ENCODE data around the gene ELP2. TPM values are rescaled to one million over a fixed set of nuclear protein-coding genes. Genes with fewer than 3 reads are reported as not detected.

ELP2 gene
- total and polyA plus RNA-seq, 2 donors (not counting 3 experiments of a cell fraction or from before 2014, with no cell fraction given): 37.8 to 90.5 TPM

- Histone ChIP-seq H3K4me1 (ENCODE audit: control insufficient read depth, extremely low read depth, insufficient read depth, low read length) (peaks cover 4% of the 10 kb centered on the region), H4K20me1 (replicated peaks; ENCODE audit: control insufficient read depth, extremely low read depth, insufficient read depth, low read length) (no peaks in the 10 kb centered on the region), H3K4me3 (replicated peaks in 1 of 3; ENCODE audit: insufficient read depth in 1 of 3, low read depth in 1 of 3, low read length in 3 of 3) (no peak overlapping the region), H3K9ac (replicated peaks; ENCODE audit: extremely low read depth, insufficient read depth, low read length) (no peak overlapping the region), H3K36me3 (ENCODE audit: control insufficient read depth in 2 of 2, extremely low read depth in 1 of 2, insufficient read depth in 2 of 2, low read length in 2 of 2) (no peaks in the 10 kb centered on the region), H3K9me1 (replicated peaks; ENCODE audit: control insufficient read depth, extremely low read depth, insufficient read depth, low read length) (no peaks in the 10 kb centered on the region), H3K79me2 (ENCODE audit: control insufficient read depth, insufficient read depth, low read length) (no peaks in the 10 kb centered on the region), H3K27ac (ENCODE audit: insufficient read depth, low read depth, low read length) (no peak overlapping the region), H3K27me3 (ENCODE audit: control insufficient read depth in 2 of 2, insufficient read depth in 2 of 2, low read length in 2 of 2) (peaks cover 0 to 10% of the 10 kb centered on the region in 2 experiments), H2AFZ (ENCODE audit: low read depth, low read length) (no peak overlapping the region), H3K9me3 (replicated peaks; ENCODE audit: control insufficient read depth, insufficient read depth, low read length) (no peaks in the 10 kb centered on the region), H3K4me2 (ENCODE audit: insufficient read depth, low read length) (no peak overlapping the region)
- BruUV-seq (replicated peaks): no TSS peak
- intact Hi-C loops (cut with micrococcal nuclease): no loop called here
- no peak for DNase-seq (ENCODE audit: low read depth, low spot score)
- no peak for FAIRE-seq
- TF ChIP-seq JUN (IDR thresholded peaks at IDR 0.05; ENCODE audit: borderline replicate concordance, insufficient read depth, insufficient read length, low read depth) (no peak), MAX (IDR thresholded peaks at IDR 0.05; ENCODE audit: insufficient read depth, insufficient read length) (no peak), GATA2 (IDR thresholded peaks at IDR 0.05; ENCODE audit: insufficient read depth, insufficient read length, low read depth, low read length) (no peak), POLR2A (IDR thresholded peaks at IDR 0.05; ENCODE audit: low read depth, low read length) (no peak), POLR2AphosphoS5 (IDR thresholded peaks at IDR 0.05; ENCODE audit: insufficient read depth, low read depth, low read length) (no peak), MYC (IDR thresholded peaks at IDR 0.05; ENCODE audit: low read depth, low read length) (no peak), CTCF (IDR thresholded peaks at IDR 0.05; ENCODE audit: extremely low read depth in 1 of 2, insufficient read depth in 1 of 2, low read depth in 1 of 2, low read length in 2 of 2) (no peak), EZH2 (IDR thresholded peaks at IDR 0.05; ENCODE audit: borderline replicate concordance, low read depth, low read length, severe bottlenecking) (no peak), FOS (IDR thresholded peaks at IDR 0.05; ENCODE audit: borderline replicate concordance, insufficient read depth, low read length) (no peak)
- POLR2A ChIA-PET: no interaction called here
- CTCF ChIA-PET: no interaction called here
- dilution Hi-C loops (cut with MboI; ENCODE audit: extremely low pct_ligation_motif_present, low sequenced_read_pairs): no loop called here
Observed at GRCh38 chr18:36191711-36192110, 62.0 kb downstream of the ELP2 start.
